IPS-18c (cell line): ENCODE results near the gene ABCC3.

Experiments used
- H3K4me3 ChIP-seq: 2 replicates; pipeline ENCODE4 v1.7.0; 2013; ENCODE audit warnings: low read depth, mild to moderate bottlenecking, low read length, moderate library complexity; ENCODE audit not compliant: insufficient read depth
- H3K9me3 ChIP-seq: one replicate; pipeline ENCODE4 v1.6.1; 2013; ENCODE audit warnings: mild to moderate bottlenecking, low read length, moderate library complexity; ENCODE audit not compliant: control insufficient read depth, insufficient read depth

The ABCC3 gene

GRCh38 chr17:50602836-50603235 lies 31.8 kb upstream of the ABCC3 start:
- Histone ChIP-seq H3K4me3 (no peak overlapping the region), H3K9me3 (no peaks in the 10 kb centered on the region)

DNA sequence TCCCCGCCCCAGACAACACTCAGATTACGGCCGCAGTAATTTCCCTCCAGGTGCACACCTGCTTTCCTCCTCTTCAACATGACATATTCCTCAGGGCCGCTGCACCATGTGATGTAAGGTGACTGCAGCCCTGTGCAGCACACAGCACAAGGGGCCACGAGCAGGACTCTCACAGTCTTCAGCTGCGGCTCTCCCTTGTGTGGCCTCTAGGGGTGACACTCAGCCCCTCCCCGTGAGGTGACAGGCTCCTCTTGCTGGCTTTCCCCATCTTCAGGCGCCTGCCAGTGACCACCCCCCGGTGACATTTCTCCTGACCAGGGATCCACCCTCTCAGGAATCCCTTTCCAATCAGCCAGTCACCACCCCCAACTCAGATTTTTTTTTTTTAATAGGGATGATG lies 31.3 kb upstream of the ABCC3 start:
- no peak overlapping the region for H3K4me3 ChIP-seq
- H3K9me3 ChIP-seq, result no peaks in the 10 kb centered on the region

- no peak overlapping the region for H3K4me3 ChIP-seq
- H3K9me3 ChIP-seq, result no peaks in the 10 kb centered on the region
These were observed 30.2 kb upstream of the ABCC3 start for GRCh38 chr17:50604513-50604912.

DNA sequence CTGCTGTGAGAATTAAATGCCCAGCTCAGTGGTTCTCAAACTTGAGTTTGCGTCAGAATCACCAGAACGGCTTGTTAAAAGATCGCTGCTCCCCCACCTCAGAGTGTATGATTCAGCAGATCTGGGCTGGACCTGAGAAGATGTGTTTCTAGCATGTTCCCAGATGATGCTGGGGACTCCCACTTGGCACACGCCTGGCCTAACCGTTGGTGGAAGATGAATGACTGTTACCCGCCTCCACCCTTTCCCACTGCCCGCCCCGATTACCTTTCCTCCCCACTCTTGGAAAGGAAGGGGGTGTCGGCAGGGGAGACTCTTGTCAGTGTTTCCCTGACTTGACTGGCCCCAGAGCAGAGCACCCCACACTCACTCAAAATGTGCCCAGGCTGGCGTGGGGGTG lies 29.3 kb upstream of the ABCC3 start:
- Histone ChIP-seq H3K9me3 (no peaks in the 10 kb centered on the region), H3K4me3 (no peak overlapping the region)

- no peak overlapping the region for H3K4me3 ChIP-seq
- H3K9me3 ChIP-seq, result no peaks in the 10 kb centered on the region
These were observed 27.0 kb upstream of the ABCC3 start for GRCh38 chr17:50607522-50608175.

DNA sequence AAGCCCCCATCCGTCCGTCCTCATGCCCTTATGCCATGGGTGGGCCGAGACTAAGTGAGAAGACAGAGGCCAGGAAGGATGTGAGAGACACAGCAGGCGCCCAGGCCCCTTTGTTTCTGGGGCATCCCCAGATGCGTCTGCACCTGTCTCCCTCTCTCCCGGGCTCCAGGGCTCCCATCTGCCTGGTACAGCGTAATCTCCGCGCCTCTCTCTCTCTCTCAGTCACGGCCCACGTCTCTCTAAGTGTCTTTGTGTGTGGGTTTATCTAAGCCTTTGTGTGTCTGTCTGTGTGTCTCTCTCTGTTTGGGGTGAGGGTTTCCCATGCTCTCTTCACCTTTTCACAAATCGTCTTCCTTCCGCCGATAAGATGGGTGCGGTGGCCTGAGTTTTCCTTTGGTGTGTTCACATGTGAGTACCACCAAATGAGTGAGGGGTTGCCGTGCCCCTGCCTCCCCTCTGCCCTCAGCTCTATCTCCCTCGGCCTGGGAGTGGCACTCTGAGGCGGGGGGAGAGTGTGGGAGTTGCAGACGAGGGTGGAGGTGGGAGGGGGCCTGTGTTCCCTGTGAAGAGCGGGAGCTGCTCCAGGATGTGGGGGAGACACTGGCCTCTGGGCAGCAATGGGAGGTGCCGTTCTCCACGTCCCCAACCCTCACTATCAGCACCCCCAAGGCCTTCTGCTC lies 25.8 kb upstream of the ABCC3 start:
- Histone ChIP-seq H3K4me3 (no peak overlapping the region), H3K9me3 (no peaks in the 10 kb centered on the region)

DNA sequence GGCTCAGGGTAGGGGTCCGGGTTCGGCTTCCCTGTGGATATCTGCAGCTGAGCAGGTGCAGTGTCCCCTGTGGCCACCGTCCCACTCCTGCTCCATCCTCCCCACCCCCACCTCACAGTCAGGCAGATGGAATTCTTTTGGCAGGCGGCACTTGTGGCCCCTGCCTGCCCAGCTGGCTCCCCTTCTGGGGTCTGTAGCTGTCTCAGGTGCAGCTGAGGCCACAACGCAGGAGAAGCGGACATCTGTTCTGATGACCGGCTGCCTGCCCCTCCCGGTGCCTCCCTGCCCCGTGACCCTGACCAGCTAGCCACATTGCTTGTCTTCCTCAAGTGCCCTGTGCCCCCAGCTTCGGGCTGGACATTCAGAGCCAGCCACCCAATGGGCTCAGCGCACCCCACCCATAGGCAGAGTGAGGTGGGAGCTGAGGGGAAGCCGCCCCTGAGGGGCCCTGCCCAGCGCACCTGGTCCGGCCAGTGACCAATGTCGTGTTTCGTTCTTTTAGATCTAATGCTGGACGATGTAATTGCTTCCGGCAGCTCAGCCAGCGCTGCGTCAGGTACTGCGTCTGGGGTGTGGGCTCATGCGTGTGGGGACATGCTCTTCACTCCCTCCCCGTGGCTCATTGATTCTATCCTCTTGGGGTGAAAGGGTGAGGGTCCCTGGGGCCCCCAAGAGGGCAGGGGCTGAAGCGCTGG lies 25.2 kb upstream of the ABCC3 start:
- no peaks in the 10 kb centered on the region for H3K9me3 ChIP-seq
- H3K4me3 ChIP-seq, result no peak overlapping the region

- Histone ChIP-seq H3K4me3 (no peak overlapping the region), H3K9me3 (no peaks in the 10 kb centered on the region)
These were observed 23.0 kb upstream of the ABCC3 start for GRCh38 chr17:50611634-50612033.

GRCh38 chr17:50612281-50612680 lies 22.4 kb upstream of the ABCC3 start:
- Histone ChIP-seq H3K9me3 (no peaks in the 10 kb centered on the region), H3K4me3 (no peak overlapping the region)

DNA sequence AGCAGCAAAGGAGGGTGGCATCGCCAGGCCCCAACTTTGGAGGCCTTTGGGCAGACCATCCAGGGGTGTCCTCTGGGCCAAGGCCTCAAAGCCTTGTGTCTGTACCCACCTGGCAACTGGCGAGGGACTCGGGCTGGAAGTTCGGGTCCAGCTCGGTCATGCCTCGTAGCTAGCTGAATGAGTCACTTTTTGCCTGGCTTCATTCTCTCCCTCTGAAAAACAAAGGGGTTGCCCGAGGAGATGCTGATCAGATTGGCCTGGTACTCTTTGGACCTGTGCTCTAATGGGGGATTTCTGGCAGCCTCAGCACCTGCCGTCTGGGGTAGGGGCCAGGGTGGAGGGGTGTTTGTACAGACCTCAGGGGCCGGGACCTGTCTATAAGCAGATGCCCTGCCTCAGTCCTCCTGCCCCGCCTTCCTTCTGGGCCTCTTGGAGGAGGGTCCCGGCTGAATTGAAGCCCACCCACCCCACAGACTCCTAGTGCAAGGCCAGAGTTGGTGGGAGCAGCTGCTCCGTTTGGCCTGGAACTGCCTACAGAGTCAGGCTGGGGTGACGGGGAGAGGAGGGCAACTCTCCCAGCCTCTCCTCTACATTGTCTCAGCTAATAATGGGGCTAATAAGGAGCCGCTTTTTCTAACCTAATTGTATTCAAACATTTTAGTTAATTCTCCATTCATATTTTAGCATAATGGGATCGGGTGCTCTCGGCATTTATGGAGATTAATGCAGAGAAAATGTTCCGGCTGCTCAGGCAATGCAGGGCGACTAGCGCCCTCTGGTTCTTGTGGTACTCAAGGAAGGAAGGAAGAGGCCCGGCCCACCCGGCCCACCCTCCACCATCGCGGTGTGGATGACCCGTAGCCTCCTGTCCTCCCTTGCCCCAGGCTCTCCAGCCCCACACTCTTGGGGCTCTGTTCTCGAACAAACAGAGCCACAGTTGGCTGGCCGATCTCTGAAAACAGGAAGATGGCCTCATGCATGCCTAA lies 21.4 kb upstream of the ABCC3 start:
- Histone ChIP-seq H3K4me3 (no peak overlapping the region), H3K9me3 (peaks cover 2% of the 10 kb centered on the region)

DNA sequence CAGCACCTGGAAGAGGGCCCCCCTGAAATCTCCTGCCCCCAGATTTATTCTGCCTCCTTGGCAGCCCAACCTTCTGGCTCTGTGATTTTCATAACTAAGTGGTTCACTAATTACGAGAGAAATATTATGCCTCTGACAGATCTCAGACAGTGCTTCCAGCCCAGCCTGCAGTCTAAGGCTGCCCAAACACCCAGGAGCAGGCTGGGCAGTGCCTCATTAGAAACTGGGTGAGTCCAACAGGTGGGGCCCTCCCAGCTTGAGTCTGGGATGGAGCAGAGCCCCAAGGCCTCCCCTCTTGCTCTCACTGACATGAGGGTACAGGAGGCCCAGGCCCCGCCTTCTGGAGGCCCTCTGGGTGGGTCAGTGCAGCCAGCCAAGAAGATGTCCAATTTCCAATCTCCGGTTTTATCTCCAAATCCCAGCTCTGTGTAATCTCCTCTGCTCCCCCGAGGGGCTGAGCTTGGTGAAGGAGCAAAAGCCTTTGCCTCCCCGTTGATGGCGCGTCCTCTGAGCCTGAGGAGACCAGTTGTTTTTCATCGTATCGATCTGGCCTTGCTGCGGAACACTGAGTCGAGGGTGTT lies 20.1 kb upstream of the ABCC3 start:
- H3K4me3 ChIP-seq, result no peak overlapping the region
- H3K9me3 ChIP-seq, result peaks cover 2% of the 10 kb centered on the region

- no peak overlapping the region for H3K4me3 ChIP-seq
- H3K9me3 ChIP-seq, result peaks cover 2% of the 10 kb centered on the region
These were observed 18.9 kb upstream of the ABCC3 start for GRCh38 chr17:50615828-50616227.

- H3K4me3 ChIP-seq, result no peak overlapping the region
- peaks cover 2% of the 10 kb centered on the region for H3K9me3 ChIP-seq
These were observed 16.4 kb upstream of the ABCC3 start for GRCh38 chr17:50618300-50618699.

DNA sequence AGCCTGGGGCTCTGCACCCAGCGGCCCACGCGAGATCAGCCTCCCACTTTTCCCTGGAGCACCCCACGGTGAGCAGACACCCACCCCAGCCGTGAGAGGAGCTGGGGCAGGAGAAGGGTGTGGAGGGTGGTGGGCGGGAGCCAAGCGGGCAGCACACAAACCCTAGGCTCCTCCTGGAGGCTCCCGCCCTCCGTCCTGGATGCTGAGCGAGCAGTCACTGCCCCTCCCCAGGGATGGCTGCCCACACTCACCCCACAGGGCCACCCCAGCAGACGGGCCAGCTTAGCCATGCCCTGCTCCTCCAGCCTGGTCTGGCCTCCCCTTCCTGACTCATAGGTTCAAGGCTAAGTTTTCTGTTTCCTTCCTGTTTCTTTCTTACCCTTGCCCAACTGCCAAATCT lies 15.7 kb upstream of the ABCC3 start:
- peaks cover 2% of the 10 kb centered on the region for H3K9me3 ChIP-seq
- no peak overlapping the region for H3K4me3 ChIP-seq

DNA sequence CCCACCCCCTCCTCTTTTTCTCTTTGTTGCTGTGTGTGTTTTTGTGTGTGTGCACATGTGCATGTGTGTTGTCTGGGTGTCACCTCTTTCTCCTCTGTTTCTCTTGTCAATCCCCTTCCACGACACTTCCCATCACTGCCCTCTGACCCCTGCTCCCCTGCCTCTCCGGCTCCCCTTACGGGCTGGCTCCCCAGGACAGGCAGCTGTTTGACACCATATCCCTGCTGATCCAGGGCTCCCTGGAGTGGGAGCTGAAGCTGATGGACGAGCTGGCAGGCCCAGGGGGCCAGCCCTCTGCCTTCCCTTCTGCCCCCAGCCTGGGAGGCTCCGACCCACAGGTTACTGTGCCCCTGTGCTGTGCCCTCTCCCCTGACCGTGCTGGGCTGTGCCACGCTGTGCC lies 15.2 kb upstream of the ABCC3 start:
- peaks cover 2% of the 10 kb centered on the region for H3K9me3 ChIP-seq

GRCh38 chr17:50620237-50620636 lies 14.4 kb upstream of the ABCC3 start:
- Histone ChIP-seq H3K9me3 (peaks cover 2% of the 10 kb centered on the region), H3K4me3 (no peak overlapping the region)

More for the DNA sequence above, 15.2 kb upstream of the ABCC3 start:
- H3K4me3 ChIP-seq, result no peak overlapping the region

- peaks cover 2% of the 10 kb centered on the region for H3K9me3 ChIP-seq
- no peak overlapping the region for H3K4me3 ChIP-seq
These were observed 13.8 kb upstream of the ABCC3 start for GRCh38 chr17:50620858-50621257.
